RKO (cell line): Measurements from ENCODE around the gene COL26A1.
"Not testable (repeated sequence)": the region's sequence is repeated elsewhere in the genome, so short reads cannot be mapped to it uniquely, and the experiment has no call there.

ENCODE experiments used
- DNase-seq: peaks from one replicate; pipeline ENCODE4 v3.0.0-alpha.2; 2016; ENCODE audit warnings: low spot score

Gene COL26A1

GRCh38 chr7:101402081-101402779, 39.6 kb downstream of the COL26A1 start:
- no peak for DNase-seq

DNA sequence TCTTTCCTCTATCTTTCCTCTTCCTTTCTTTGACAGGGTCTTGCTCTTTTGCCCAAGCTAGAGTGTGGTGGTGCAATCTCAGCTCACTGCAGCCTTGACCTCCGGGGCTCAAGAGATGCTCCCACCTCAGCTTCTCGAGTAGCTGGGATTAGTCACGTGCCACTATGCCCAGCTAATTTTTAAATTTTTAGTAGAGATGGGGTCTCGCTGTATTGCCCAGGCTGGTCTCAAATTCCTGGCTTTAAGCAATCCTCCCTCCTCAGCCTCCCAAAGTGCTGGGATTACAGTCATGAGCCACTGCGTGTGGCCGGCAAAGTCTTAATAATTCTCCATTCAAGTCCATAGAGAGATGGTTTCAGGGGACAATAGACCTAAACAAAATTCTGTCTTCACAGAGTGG, 40.2 kb downstream of the COL26A1 start:
- no peak for DNase-seq

- DNase-seq = no peak
Observed at GRCh38 chr7:101405474-101406067, 42.9 kb downstream of the COL26A1 start.

GRCh38 chr7:101410743-101411507, 48.2 kb downstream of the COL26A1 start:
- DNase-seq = peak; percentile 30

- DNase-seq = no peak
Observed at GRCh38 chr7:101411508-101411874, 48.8 kb downstream of the COL26A1 start.

GRCh38 chr7:101412976-101413375, 50.3 kb downstream of the COL26A1 start:
- DNase-seq = no peak

DNA sequence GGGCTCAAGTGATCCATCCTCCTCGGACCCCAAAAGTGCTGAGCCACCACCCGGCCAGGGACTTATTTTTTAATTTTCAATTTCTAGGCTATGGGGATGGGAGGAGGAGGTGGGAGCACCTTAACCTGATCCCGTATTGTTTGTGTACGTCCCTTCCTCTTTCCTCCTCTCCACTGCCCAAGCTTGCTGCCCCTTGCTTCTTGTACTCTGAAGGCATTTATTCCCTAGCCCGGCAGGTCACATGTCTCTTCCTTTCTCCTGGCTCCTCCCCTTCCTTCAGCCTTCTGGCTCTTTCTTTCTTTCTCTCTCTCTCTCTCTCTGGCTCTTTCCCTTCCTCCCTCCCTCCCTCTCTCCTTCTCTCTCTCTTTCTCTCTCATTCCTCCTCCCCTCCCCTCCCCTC, 56.0 kb downstream of the COL26A1 start:
- no peak for DNase-seq

- DNase-seq = no peak
Observed at GRCh38 chr7:101419831-101420230, 57.2 kb downstream of the COL26A1 start.

DNA sequence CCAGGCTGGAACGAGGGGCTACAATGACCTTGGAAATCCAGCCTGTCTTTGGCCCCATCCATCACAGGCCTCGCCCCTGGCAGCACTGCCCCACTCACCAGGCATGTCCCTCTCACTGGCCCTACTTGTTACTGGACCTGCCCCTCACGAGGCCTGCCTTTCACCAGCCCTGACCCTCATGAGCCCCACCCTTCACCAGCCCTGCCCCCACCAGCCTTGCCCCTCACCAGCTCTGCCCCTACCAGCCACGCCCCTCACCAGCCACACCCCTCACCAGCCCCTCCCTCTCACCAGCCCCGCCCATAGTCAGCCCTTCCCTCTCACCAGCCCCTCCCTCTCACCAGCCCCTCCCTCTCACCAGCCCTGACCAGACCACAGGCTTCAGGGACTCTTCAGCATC, 57.8 kb downstream of the COL26A1 start:
- DNase-seq = no peak

DNA sequence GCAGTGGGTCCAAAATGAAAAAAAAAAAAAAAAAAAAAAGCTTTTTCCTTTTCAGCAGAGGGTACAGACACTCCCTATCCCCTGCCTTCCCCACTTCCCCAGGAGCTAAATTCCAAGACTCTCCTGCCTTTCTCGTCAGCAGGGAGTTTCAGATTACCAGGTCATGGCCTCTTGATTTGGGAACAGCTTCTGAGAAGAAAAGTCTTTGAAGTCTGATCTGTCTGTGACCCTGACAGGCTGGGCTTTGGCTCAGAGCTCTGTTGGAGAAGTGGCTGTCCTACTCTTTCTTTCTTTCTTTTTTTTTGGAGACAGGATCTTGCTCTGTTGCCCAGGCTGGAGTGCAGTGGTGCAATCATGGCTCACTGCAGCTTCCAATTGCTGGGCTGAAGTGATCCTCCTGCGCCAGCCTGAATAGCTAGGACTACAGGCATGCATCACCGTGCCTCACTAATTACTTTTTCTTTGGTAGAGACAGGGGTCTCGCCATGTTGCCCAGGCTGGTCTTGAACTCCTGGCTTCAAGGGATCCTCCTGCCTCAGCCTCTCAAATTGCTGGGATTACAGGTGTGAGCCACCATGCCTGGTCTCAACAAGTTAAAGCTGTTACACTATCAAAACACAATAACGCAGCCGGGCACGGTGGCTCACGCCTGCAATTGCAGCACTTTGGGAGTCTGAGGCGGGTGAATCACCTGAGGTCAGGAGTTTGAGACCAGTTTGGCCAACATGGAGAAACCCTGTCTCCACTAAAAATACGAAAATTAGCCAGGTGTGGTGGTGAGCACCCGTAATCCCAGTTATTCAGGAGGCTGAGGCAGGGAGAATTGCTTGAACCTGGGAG, 59.9 kb downstream of the COL26A1 start:
- DNase-seq = no peak

DNA sequence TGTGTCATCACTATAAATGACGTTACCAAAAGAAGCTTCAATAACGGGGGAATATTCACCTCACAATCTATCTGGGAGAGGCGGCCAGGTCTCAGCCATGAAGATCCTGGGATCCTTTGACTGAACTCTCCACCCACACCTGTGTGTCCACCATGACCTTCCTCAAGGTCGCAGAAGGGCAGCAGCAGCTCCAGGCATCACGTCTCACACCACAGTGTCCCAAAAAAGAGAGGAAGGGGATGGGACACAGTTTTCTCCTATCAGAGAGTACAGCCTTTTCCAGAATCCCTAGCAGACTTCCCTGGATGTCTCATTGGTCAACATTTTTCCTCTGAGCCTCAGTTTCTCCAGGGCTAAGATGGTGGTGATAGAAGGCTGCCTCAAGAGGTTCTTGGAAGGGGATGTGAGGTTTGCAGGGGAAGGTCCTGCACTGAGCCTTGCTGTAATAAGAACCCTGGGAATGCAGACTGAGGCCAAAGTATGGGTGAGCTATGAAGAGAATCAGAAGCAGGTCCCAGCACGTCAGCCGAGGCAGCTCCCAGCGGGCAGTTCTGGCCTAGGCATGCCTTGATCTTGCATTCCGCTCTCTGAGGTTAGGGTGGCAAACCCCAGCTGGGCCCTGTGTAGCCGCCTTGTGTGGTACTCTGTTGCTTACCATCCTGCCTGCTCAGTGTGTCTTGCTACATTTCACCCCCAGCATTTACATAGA, 63.8 kb downstream of the COL26A1 start:
- no peak for DNase-seq

DNA sequence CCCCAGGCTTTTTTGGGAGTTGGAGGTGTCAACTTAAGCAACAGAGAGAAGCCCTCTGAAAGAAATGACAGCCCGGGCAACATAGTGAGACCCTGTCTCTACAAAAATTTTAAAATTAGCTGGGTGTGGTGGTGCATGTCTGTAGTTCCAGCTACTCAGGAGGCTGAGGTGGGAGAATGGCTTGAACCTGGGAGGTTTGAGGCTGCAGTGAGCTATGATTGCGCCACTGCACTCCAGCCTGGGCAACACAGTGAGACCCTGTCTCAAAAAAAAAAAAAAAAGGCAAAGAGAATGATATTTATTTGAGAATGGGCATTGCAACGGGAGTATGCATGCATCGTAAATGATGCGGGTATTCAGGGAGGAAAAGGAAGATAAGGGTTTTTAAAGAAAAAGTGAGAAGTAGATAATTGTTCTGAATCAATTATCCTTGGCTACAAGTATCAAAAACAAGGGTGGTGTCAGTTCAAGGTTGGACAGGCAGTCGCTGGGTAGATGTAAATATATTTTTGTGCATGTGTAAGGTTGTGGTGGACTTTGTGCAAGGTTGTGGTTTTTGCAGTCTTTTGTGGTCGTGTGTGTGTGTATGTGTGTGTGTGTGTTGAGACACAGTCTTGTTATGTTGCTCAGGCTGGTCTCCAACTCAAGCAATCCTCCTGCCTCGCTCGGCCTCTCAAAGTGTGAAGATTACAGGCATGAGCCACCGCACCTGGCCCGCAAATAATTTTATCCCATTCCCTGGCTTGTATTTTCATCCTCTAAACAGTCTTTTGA, 65.6 kb downstream of the COL26A1 start:
- no peak for DNase-seq

DNA sequence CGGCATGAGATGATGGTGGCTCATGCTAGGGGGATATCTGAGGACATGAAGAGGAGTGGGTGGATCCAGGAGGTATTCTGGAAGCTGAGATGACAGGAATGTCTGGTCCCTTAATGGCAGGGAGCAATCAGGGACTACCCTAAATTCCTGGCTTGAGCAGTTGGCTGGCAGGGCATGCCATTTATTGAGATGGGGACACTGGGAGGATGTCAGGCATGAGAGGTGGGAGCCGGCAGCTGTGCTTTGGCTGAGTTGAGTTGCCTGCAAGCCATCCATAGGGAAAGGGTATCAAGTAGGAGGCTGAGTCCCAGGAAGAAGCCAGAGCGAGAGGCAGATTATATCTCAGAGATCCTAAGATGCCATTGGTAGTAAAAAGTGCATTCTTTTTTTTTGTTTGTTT, 69.6 kb downstream of the COL26A1 start:
- DNase-seq = no peak

DNA sequence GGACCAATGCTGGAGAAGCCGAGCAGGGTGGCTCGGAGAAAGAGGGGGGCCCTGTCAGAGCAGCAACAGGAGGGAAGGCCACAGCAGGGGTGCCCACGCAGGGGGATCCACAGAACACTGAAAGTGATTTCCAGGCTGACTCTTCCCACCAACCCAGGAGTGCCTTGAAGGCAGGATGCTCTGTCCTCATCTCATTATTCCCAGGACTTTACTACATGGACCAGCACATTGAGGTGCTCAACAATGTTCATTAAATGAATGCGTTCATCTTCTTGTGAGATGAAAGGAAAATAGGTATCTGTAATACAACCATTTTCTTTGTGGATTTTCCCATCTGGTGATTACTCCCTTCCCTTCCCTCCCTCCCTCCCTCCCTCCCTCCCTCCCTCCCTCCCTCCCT, 71.0 kb downstream of the COL26A1 start:
- no peak for DNase-seq

GRCh38 chr7:101434155-101434554, 71.5 kb downstream of the COL26A1 start:
- DNase-seq = not testable (repeated sequence)

GRCh38 chr7:101435461-101436220, 73.0 kb downstream of the COL26A1 start:
- DNase-seq = no peak

GRCh38 chr7:101436221-101436735, 73.6 kb downstream of the COL26A1 start:
- DNase-seq = no peak

DNA sequence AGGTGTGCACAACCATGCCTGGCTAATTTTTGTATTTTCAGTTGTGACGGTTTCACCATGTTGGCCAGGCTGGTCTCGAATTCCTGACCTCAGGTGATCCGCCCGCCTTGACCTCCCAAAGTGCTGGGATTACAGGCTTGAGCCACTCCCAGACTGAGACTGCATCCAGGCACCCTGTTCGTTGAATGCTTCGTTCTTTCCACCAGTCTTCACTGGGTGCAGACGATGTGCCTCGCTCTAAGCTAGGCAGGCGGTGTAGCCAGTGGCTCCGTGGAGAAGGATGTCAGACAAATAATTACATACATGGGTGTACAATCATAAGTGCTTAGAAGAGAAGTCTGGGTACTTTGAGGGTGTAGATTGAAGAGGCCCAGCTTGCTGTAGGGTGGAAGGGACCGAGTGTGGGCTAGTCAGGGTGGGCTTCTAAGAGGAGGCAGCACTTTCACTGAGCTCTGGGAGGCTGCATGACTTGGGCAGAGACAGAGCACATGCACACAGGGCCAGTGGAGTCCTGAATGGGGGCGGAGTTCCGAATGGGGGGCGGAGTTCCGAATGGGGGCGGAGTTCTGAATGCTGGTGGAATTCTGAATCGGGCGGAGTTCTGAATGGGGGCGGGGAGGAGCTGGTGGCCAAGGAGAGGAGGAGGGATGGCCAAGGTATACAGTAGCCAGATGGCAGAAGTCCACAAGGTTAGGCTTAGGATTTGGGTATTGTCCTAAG, 74.3 kb downstream of the COL26A1 start:
- no peak for DNase-seq

- no peak for DNase-seq
Observed at GRCh38 chr7:101441890-101442289, 79.2 kb downstream of the COL26A1 start.
